MM.1S (cell line): Measurements from ENCODE around the gene UNC5A.

Experiments used
- CTCF ChIP-seq: fragments of 300-600 bp; sonication (generic); IDR thresholded peaks from 2 replicates; pipeline ENCODE4 v1.5.1; 2016; ENCODE audit warnings: antibody characterized with exemption, low read length, mixed read lengths
- EZH2 ChIP-seq: fragments of 300-600 bp; sonication (generic); optimal IDR thresholded peaks from 2 replicates; pipeline ENCODE3; 2017; ENCODE audit warnings: low read depth, mild to moderate bottlenecking, antibody characterized with exemption, low read length, mixed read lengths
- EZH2phosphoT487 ChIP-seq: fragments of 300-600 bp; sonication (generic); IDR thresholded peaks from 2 replicates; pipeline ENCODE4 v1.6.1; 2018; ENCODE audit warnings: antibody characterized with exemption, low read length

GRCh38 chr5:176863041-176863764 lies 52.8 kb downstream of the UNC5A start:
- TF ChIP-seq CTCF (no peak), EZH2phosphoT487 (no peak), EZH2 (no peak)
